MG63 (cell line): ENCODE measurements around the gene ABCC3. TPM values are rescaled to one million over a fixed set of nuclear protein-coding genes. Genes with fewer than 3 reads are reported as not detected.
"Not testable (repeated sequence)": the region's sequence is repeated elsewhere in the genome, so short reads cannot be mapped to it uniquely, and the experiment has no call there.

Experiments
- DNase-seq: peaks from one replicate; pipeline ENCODE4 v3.0.0-alpha.2; 2020
- H3K27me3 ChIP-seq: fragments of 250-450 bp; sonication (Bioruptor Pico); 2 replicates; pipeline ENCODE4 v1.5.1; 2020; ENCODE audit warnings: mild to moderate bottlenecking, moderate library complexity
- H3K36me3 ChIP-seq: fragments of 250-450 bp; sonication (Bioruptor Pico); 2 replicates; pipeline ENCODE4 v1.5.1; 2020; ENCODE audit warnings: mild to moderate bottlenecking, moderate library complexity
- H3K4me3 ChIP-seq: fragments of 250-450 bp; sonication (Bioruptor Pico); 2 replicates; pipeline ENCODE4 v1.5.1; 2020; ENCODE audit warnings: mild to moderate bottlenecking, moderate library complexity
- H3K9me3 ChIP-seq: fragments of 250-450 bp; sonication (Bioruptor Pico); 2 replicates; pipeline ENCODE4 v1.5.1; 2020; ENCODE audit warnings: mild to moderate bottlenecking, moderate library complexity
- total RNA-seq: library from RNA; depleted of rRNA; stranded (reverse); fragments of >200 nt; shearing (Covaris generic); gene quantifications from 2 replicates; pipeline ENCODE4 v1.2.3, GENCODE V29; 2014; ENCODE audit warnings: low replicate concordance

ABCC3 gene
- total RNA-seq, 1 experiment from 2014 or later, result 2.0 TPM

DNA sequence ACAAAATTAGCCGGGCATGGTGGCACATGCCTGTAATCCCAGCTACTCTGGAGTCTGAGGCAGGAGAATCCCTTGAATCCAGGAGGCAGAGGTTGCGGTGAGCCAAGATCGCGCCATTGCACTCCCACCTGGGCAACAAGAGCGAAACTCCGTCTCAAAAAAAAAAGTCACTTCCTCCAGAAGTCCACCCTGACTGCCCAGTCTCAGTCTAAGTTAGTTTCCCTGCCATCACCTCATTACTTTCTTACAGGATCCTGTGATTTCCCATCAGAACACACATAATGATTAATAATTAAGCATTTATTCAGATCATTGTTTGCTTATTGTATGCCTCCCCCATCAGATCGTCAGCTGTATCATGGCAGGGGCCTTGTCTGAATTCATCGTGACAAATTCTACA is 31.6 kb downstream of the ABCC3 start:
- no peak for DNase-seq
- Histone ChIP-seq H3K36me3 (no peaks in the 10 kb centered on the region), H3K9me3 (no peaks in the 10 kb centered on the region), H3K4me3 (no peak overlapping the region), H3K27me3 (no peaks in the 10 kb centered on the region)

DNA sequence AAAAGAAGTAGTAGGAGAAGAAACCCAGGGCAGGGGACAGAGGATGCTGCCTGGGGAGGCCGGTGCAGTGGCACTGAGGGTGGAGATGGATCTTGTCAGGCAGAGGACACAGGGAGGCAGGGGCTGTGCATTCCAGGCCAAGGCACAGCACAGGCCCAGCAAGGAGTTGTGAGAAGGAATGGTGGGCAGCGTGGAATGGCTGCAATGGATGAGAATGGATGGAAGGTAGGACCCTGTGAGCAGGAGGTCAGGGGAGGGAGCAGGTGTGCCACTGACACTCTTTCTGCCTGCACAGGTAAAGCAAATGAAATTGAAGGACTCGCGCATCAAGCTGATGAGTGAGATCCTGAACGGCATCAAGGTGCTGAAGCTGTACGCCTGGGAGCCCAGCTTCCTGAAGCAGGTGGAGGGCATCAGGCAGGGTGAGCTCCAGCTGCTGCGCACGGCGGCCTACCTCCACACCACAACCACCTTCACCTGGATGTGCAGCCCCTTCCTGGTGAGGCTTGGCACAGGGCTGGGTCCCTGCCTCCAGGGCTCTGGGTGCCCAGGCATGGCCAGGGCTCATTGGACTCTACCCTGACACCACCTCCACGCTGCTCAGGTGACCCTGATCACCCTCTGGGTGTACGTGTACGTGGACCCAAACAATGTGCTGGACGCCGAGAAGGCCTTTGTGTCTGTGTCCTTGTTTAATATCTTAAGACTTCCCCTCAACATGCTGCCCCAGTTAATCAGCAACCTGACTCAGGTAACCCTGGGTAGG is 32.8 kb downstream of the ABCC3 start:
- no peaks in the 10 kb centered on the region for H3K9me3 ChIP-seq
- DNase-seq, result no peak
- H3K4me3 ChIP-seq, result no peak overlapping the region
- no peaks in the 10 kb centered on the region for H3K27me3 ChIP-seq
- H3K36me3 ChIP-seq, result no peaks in the 10 kb centered on the region

DNA sequence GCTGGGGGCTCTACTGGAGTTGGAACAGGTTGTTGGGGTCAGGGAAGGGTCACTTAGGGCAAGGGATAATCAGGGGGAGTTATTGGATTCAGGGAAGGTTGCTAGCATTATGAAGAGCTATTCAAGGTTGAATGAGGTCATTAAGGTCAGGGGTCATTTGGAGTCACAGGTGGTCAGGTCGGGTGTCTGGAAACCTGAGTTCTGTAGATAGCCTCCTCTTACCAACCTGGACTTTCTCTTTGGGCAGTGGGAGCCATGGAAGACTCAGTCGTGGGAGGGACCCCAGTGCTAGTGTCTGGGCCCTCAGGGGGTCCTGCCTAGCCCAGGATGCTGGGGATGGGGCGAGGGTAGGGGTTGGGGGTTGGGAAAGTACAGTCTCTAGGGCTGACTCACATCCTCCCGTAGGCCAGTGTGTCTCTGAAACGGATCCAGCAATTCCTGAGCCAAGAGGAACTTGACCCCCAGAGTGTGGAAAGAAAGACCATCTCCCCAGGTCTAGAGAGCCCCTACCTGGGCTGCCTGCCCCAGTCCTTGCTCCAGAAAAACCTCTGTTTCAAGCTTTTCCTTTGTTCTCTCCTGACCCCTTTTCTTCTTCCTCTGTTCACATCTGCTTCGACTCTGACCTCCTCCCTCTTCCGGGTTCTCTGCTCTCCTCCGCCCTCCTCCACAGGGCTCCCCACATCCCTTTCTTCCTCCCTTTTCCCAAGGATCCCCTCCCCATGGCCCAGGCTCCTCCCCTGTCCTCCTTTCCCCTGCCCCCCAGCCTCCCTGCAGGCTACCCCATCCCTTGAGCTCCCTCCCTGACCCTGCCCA is 33.5 kb downstream of the ABCC3 start:
- Histone ChIP-seq H3K4me3 (no peak overlapping the region), H3K27me3 (no peaks in the 10 kb centered on the region), H3K36me3 (no peaks in the 10 kb centered on the region), H3K9me3 (no peaks in the 10 kb centered on the region)
- DNase-seq, result peak; percentile 37

DNA sequence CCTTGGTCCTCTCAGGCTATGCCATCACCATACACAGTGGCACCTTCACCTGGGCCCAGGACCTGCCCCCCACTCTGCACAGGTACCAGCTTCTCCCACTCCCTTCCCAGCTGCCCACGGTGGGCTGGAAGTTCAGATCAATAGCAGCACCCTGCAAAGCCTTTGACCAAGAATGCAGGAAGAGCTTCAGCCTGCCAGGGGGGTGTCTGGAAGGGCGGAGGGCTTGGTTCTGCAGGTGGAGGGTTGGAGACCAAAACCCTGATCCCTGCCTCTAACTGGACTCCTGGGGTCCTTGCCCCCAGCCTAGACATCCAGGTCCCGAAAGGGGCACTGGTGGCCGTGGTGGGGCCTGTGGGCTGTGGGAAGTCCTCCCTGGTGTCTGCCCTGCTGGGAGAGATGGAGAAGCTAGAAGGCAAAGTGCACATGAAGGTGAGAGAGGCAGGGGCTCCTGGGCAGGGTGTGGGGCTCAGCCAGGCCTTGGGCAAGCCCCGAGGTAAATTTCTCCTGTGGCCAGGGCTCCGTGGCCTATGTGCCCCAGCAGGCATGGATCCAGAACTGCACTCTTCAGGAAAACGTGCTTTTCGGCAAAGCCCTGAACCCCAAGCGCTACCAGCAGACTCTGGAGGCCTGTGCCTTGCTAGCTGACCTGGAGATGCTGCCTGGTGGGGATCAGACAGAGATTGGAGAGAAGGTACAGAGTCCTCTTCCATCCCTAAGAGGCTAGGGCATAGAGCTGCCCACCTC is 34.3 kb downstream of the ABCC3 start:
- Histone ChIP-seq H3K4me3 (no peak overlapping the region), H3K27me3 (no peaks in the 10 kb centered on the region), H3K9me3 (no peaks in the 10 kb centered on the region), H3K36me3 (no peaks in the 10 kb centered on the region)
- no peak for DNase-seq

GRCh38 chr17:50672071-50672470 is 37.4 kb downstream of the ABCC3 start:
- Histone ChIP-seq H3K36me3 (no peaks in the 10 kb centered on the region), H3K9me3 (no peaks in the 10 kb centered on the region), H3K27me3 (no peaks in the 10 kb centered on the region), H3K4me3 (no peak overlapping the region)
- DNase-seq, result no peak

GRCh38 chr17:50672831-50673551 is 38.3 kb downstream of the ABCC3 start:
- Histone ChIP-seq H3K9me3 (no peaks in the 10 kb centered on the region), H3K4me3 (no peak overlapping the region), H3K36me3 (no peaks in the 10 kb centered on the region), H3K27me3 (no peaks in the 10 kb centered on the region)
- DNase-seq, result peak; percentile 88

DNA sequence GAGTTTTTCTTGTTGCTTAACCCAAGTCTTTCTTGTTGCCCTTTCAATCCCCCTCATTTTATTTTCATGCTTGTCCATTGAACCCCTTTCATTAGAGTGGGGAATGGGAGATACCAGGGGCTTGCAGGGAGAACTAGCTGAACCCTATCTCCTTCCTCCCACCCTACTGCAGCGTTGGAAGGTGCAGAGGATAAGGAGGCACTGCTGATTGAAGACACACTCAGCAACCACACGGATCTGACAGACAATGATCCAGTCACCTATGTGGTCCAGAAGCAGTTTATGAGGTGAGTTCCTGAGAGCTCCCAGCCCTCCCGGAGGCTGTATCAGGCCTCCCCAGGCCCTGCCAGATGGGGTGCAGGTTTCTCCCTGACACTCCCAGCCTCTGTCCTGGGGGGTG is 40.5 kb downstream of the ABCC3 start:
- DNase-seq, result no peak
- no peaks in the 10 kb centered on the region for H3K9me3 ChIP-seq
- H3K36me3 ChIP-seq, result no peaks in the 10 kb centered on the region
- H3K27me3 ChIP-seq, result no peaks in the 10 kb centered on the region
- H3K4me3 ChIP-seq, result no peak overlapping the region

DNA sequence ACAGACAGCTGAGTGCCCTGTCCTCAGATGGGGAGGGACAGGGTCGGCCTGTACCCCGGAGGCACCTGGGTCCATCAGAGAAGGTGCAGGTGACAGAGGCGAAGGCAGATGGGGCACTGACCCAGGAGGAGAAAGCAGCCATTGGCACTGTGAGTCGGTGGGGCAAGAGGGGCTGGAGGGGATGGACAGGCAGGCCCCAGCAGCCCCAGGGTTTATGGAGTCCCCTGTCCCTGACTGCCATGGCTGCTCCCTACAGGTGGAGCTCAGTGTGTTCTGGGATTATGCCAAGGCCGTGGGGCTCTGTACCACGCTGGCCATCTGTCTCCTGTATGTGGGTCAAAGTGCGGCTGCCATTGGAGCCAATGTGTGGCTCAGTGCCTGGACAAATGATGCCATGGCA is 40.9 kb downstream of the ABCC3 start:
- Histone ChIP-seq H3K36me3 (no peaks in the 10 kb centered on the region), H3K4me3 (no peak overlapping the region), H3K9me3 (no peaks in the 10 kb centered on the region), H3K27me3 (no peaks in the 10 kb centered on the region)
- no peak for DNase-seq

DNA sequence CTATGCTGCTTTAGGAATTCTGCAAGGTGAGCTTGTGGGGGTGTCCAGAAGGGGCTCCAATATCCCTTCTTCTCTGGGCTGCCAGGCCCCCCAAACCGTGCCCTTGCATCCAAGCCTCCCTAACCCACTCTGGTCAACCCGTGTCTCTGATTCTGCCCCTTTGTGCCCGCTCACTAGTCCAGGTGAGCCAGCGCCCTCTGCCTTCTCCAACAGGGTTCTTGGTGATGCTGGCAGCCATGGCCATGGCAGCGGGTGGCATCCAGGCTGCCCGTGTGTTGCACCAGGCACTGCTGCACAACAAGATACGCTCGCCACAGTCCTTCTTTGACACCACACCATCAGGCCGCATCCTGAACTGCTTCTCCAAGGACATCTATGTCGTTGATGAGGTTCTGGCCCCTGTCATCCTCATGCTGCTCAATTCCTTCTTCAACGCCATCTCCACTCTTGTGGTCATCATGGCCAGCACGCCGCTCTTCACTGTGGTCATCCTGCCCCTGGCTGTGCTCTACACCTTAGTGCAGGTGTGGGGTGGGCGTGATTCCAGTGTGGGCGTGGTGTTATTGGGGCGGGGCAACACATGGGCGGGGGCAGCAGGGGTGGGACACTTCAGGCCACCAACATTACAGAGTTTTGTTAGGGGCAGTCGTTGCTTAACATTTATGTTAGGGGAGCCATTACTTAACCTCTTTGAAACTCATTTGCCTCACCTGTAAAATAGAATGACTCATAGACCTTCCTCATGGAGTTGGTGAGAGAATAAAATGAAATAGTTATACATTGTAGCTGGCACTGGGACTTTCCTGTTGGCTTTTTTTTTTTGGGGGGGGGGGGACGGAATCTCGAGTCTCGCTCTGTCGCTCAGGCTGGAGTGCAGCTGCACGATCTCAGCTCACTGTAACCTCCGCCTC is 41.6 kb downstream of the ABCC3 start:
- Histone ChIP-seq H3K4me3 (no peak overlapping the region), H3K27me3 (no peaks in the 10 kb centered on the region), H3K36me3 (no peaks in the 10 kb centered on the region), H3K9me3 (no peaks in the 10 kb centered on the region)
- no peak for DNase-seq

DNA sequence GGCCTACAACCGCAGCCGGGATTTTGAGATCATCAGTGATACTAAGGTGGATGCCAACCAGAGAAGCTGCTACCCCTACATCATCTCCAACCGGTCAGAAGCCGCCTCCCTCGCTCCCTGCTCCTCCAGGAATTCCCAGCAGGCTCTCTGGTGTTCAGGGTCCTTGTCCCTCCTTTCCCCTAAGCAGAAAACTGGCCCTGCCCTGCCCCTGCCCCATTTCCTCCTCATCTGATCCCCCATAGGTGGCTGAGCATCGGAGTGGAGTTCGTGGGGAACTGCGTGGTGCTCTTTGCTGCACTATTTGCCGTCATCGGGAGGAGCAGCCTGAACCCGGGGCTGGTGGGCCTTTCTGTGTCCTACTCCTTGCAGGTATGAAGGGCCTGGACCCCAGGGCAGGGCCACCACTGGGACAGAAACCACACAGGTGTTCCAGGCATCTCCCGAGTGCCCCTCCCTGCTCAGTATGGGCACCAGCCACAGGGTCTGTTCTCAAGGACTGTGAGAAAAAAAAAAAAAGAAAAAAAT is 43.2 kb downstream of the ABCC3 start:
- no peaks in the 10 kb centered on the region for H3K27me3 ChIP-seq
- H3K36me3 ChIP-seq, result no peaks in the 10 kb centered on the region
- H3K4me3 ChIP-seq, result no peak overlapping the region
- H3K9me3 ChIP-seq, result no peaks in the 10 kb centered on the region
- DNase-seq, result no peak

GRCh38 chr17:50679008-50679544 is 44.4 kb downstream of the ABCC3 start:
- no peak for DNase-seq
- no peak overlapping the region for H3K4me3 ChIP-seq
- no peaks in the 10 kb centered on the region for H3K27me3 ChIP-seq
- no peaks in the 10 kb centered on the region for H3K36me3 ChIP-seq
- H3K9me3 ChIP-seq, result no peaks in the 10 kb centered on the region

- no peaks in the 10 kb centered on the region for H3K9me3 ChIP-seq
- no peak for DNase-seq
- no peaks in the 10 kb centered on the region for H3K27me3 ChIP-seq
- no peaks in the 10 kb centered on the region for H3K36me3 ChIP-seq
- H3K4me3 ChIP-seq, result no peak overlapping the region
These were observed 45.4 kb downstream of the ABCC3 start for GRCh38 chr17:50680126-50680525.

- not testable (repeated sequence) for H3K4me3 ChIP-seq, H3K9me3 ChIP-seq, H3K27me3 ChIP-seq, DNase-seq, H3K36me3 ChIP-seq
These were observed 46.0 kb downstream of the ABCC3 start for GRCh38 chr17:50680543-50681262.

- Histone ChIP-seq H3K27me3 (no peaks in the 10 kb centered on the region), H3K9me3 (no peaks in the 10 kb centered on the region), H3K4me3 (no peak overlapping the region), H3K36me3 (no peaks in the 10 kb centered on the region)
- peak; percentile 67 for DNase-seq
These were observed 46.9 kb downstream of the ABCC3 start for GRCh38 chr17:50681263-50682200.
